Ovary (tissue), 3 donors: ENCODE measurements around the gene TSFM.
A peak's percentile ranks its signal among the peaks of the same experiment; 100 is the strongest.

Experiments used
- EP300 ChIP-seq: sonication (generic); formaldehyde crosslinking; IDR thresholded peaks from one replicate; pipeline ENCODE4 v1.6.1; 2017; ENCODE audit warnings: antibody characterized with exemption
- POLR2A ChIP-seq: fragments of 450-650 bp; IDR thresholded peaks from one replicate; pipeline ENCODE4 v1.6.1; 2017; ENCODE audit warnings: antibody characterized with exemption, mild to moderate bottlenecking, moderate library complexity
- TF ChIP-seq, protein P1 (sequence below), 3 donors: fragments of 450-650 bp in 2 of 3; fragments of 200-600 bp in 1 of 3; IDR thresholded peaks; one replicate each; pipeline versions ENCODE4 v1.5.1 to v1.8.0; 2016 to 2022; ENCODE audit warnings: antibody characterized with exemption in 3 of 3, mild to moderate bottlenecking in 1 of 3
- donor health status: DM: no; HTN: no; CAD: no.

DNA sequence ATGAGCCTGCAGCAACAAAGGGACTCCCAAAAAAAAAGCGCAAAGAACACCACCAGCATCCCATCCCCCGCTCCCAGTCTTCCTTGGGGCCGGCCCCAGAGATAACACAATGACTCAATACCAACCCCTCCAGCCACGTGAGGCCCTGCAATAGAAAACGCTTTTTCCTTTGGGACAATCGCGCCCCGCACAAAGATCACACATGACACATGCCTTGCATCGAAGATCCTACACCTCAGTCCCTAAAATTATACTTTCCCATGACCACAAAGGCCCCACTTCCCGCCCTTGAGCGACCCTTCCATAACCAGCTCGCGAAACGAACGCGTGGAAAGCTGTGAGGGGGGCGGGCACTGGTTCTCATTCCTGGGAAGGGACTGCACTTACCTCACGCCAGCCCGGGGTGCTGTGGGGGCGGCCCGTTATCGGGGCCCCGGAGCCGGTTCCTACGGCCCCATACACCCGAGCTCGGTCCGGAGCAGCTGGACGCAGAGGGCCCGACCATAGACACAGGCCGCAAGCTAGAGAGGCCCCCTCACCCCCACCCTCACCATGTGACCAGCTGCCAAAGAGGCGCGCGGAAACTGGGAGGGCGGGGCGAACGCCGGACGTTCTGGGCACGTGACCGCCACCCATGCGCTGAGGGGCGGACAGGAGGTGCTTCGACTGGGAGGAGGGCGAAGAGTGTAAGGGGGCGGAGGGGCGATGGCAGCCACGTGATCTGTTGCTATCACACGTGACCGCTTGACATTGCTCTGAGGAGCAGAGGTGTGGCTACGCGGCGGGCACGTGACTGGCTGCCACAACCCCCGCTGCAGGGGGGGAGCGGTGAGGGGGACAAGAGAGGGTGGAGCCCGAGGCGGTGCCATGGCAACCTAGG lies 30.6 kb upstream of the TSFM start, which contains the start of gene CDK4:
- TF ChIP-seq, protein P1, sequence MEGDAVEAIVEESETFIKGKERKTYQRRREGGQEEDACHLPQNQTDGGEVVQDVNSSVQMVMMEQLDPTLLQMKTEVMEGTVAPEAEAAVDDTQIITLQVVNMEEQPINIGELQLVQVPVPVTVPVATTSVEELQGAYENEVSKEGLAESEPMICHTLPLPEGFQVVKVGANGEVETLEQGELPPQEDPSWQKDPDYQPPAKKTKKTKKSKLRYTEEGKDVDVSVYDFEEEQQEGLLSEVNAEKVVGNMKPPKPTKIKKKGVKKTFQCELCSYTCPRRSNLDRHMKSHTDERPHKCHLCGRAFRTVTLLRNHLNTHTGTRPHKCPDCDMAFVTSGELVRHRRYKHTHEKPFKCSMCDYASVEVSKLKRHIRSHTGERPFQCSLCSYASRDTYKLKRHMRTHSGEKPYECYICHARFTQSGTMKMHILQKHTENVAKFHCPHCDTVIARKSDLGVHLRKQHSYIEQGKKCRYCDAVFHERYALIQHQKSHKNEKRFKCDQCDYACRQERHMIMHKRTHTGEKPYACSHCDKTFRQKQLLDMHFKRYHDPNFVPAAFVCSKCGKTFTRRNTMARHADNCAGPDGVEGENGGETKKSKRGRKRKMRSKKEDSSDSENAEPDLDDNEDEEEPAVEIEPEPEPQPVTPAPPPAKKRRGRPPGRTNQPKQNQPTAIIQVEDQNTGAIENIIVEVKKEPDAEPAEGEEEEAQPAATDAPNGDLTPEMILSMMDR (IDR thresholded peaks at IDR 0.05), result peak in 1 of 3 donors; percentile 10
- TF ChIP-seq EP300, result peak; percentile 30
- peak; percentile 78 for TF ChIP-seq POLR2A
